ENCODE data around the gene ZBTB43. TPM values are rescaled to one million over a fixed set of nuclear protein-coding genes. Genes with fewer than 3 reads are reported as not detected.

ZBTB43 gene
- total and polyA plus RNA-seq, 10 donors: 1.4 to 19.2 (median 14.1) TPM

GRCh38 chr9:126886034-126886822, 81.4 kb downstream of the ZBTB43 start:
- H3K27me3 ChIP-seq (replicated peaks in 1 of 7): no peaks in the 10 kb centered on the region
- peaks cover 0 to 44% (median 15%) of the 10 kb centered on the region in 6 donors for H3K36me3 ChIP-seq
- no peak for DNase-seq
- 84 to 91% (median 87%) methylated on average over 23 of the region's 23 CpGs for WGBS, 5 donors
- H3K4me1 ChIP-seq: peaks cover 0 to 20% (median 5%) of the 10 kb centered on the region in 6 donors
- peak overlapping the region in 3 of 8 donors; percentile 60 to 73 (median 62) for H3K27ac ChIP-seq
- no peaks in the 10 kb centered on the region for H3K9me3 ChIP-seq
- no peak overlapping the region for H3K4me3 ChIP-seq
- intact Hi-C loops (cut with DNase I; ENCODE audit: low total_unique reads): no loop called here
- peak in 2 of 3 donors; percentile 3 to 48 for TF ChIP-seq POLR2AphosphoS5 (IDR thresholded peaks at IDR 0.05)
- TF ChIP-seq, protein P1, sequence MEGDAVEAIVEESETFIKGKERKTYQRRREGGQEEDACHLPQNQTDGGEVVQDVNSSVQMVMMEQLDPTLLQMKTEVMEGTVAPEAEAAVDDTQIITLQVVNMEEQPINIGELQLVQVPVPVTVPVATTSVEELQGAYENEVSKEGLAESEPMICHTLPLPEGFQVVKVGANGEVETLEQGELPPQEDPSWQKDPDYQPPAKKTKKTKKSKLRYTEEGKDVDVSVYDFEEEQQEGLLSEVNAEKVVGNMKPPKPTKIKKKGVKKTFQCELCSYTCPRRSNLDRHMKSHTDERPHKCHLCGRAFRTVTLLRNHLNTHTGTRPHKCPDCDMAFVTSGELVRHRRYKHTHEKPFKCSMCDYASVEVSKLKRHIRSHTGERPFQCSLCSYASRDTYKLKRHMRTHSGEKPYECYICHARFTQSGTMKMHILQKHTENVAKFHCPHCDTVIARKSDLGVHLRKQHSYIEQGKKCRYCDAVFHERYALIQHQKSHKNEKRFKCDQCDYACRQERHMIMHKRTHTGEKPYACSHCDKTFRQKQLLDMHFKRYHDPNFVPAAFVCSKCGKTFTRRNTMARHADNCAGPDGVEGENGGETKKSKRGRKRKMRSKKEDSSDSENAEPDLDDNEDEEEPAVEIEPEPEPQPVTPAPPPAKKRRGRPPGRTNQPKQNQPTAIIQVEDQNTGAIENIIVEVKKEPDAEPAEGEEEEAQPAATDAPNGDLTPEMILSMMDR (IDR thresholded peaks at IDR 0.05 in 8 of 11, conservative IDR thresholded peaks at IDR 0.05 in 3 of 11): no peak

GRCh38 chr9:126886897-126887296, 82.1 kb downstream of the ZBTB43 start:
- H3K4me3 ChIP-seq: no peak overlapping the region
- H3K27ac ChIP-seq: no peak overlapping the region
- intact Hi-C loops (cut with DNase I; ENCODE audit: low total_unique reads): no loop called here
- TF ChIP-seq POLR2AphosphoS5 (IDR thresholded peaks at IDR 0.05) (no peak), POLR2A (IDR thresholded peaks at IDR 0.05) (no peak)
- TF ChIP-seq, protein P1 (IDR thresholded peaks at IDR 0.05 in 8 of 11, conservative IDR thresholded peaks at IDR 0.05 in 3 of 11): no peak
- no peak for DNase-seq
- no peaks in the 10 kb centered on the region for H3K9me3 ChIP-seq
- peaks cover 0 to 37% (median 10%) of the 10 kb centered on the region in 6 donors for H3K36me3 ChIP-seq
- 93 to 97% (median 96%) methylated on average over 10 of the region's 10 CpGs for WGBS, 5 donors
- peaks cover 0 to 20% (median 5%) of the 10 kb centered on the region in 6 donors for H3K4me1 ChIP-seq
- no peaks in the 10 kb centered on the region for H3K27me3 ChIP-seq (replicated peaks in 1 of 7)

Other genes with a start within 250 kb of the ZBTB43 start
- under 1 TPM in 1 of 7 donors, not detected in 6; 0.25 TPM for gene LMX1B, start 191.1 kb upstream of the ZBTB43 start, total RNA-seq
- under 1 TPM in 1 of 3 donors, not detected in 2; 0.02 TPM for gene LMX1B, start 191.1 kb upstream of the ZBTB43 start, polyA plus RNA-seq
- 10 to 100 TPM; 13.0 to 28.9 (median 15.9) TPM for gene ZBTB34, start 55.6 kb downstream of the ZBTB43 start, total RNA-seq
- 1 to 10 TPM; 2.1 to 3.1 (median 2.3) TPM for gene ZBTB34, start 55.6 kb downstream of the ZBTB43 start, polyA plus RNA-seq
- 10 to 100 TPM; 11.0 to 27.3 (median 17.1) TPM for gene RALGPS1, start 109.7 kb downstream of the ZBTB43 start, total RNA-seq
- 1 to 10 TPM; 2.5 to 4.9 (median 3.0) TPM for gene RALGPS1, start 109.7 kb downstream of the ZBTB43 start, polyA plus RNA-seq

All from spleen (tissue), 11 donors.